Hepatocyte (in vitro differentiated cells): ENCODE results near the gene ALOX12. TPM values are rescaled to one million over a fixed set of nuclear protein-coding genes. Genes with fewer than 3 reads are reported as not detected.

Experiments
- DNase-seq: peaks from one replicate; pipeline ENCODE4 v3.0.0-alpha.2; 2016; ENCODE audit warnings: low spot score
- H2AFZ ChIP-seq: fragments of 200-600 bp; sonication (generic); 2 replicates; pipeline ENCODE4 v1.6.0; 2016; ENCODE audit warnings: antibody characterized with exemption, mild to moderate bottlenecking
- H3K27ac ChIP-seq: fragments of 200-600 bp; sonication (generic); 2 replicates; pipeline ENCODE4 v1.5.1; 2016; ENCODE audit warnings: mild to moderate bottlenecking
- H3K27me3 ChIP-seq: fragments of 200-600 bp; sonication (generic); 2 replicates; pipeline ENCODE4 v1.6.1; 2016
- H3K36me3 ChIP-seq: fragments of 200-600 bp; sonication (generic); replicated peaks from 2 replicates; pipeline ENCODE4 v1.5.1; 2016; ENCODE audit warnings: low read depth; ENCODE audit not compliant: insufficient read depth
- H3K4me1 ChIP-seq: fragments of 200-600 bp; sonication (generic); 2 replicates; pipeline ENCODE4 v1.5.1; 2016; ENCODE audit warnings: mild to moderate bottlenecking, moderate library complexity; ENCODE audit not compliant: insufficient read depth
- H3K4me2 ChIP-seq: fragments of 200-600 bp; sonication (generic); 2 replicates; pipeline ENCODE4 v1.6.0; 2016
- H3K4me3 ChIP-seq: fragments of 200-600 bp; sonication (generic); 2 replicates; pipeline ENCODE4 v1.5.1; 2016; ENCODE audit warnings: mild to moderate bottlenecking
- H3K79me2 ChIP-seq: fragments of 200-600 bp; sonication (generic); 2 replicates; pipeline ENCODE4 v1.6.0; 2017; ENCODE audit warnings: mild to moderate bottlenecking
- H3K9me2 ChIP-seq: fragments of 200-600 bp; sonication (generic); replicated peaks from 2 replicates; pipeline ENCODE4 v1.6.0; 2017; ENCODE audit warnings: mild to moderate bottlenecking; ENCODE audit not compliant: insufficient read depth
- H3K9me3 ChIP-seq: fragments of 200-600 bp; sonication (generic); 2 replicates; pipeline ENCODE4 v1.5.1; 2016; ENCODE audit warnings: low read depth, mild to moderate bottlenecking
- H4K20me1 ChIP-seq: fragments of 200-600 bp; sonication (generic); 2 replicates; pipeline ENCODE4 v1.6.0; 2016; ENCODE audit warnings: mild to moderate bottlenecking; ENCODE audit not compliant: insufficient read depth, poor library complexity, severe bottlenecking
- EZH2 ChIP-seq: fragments of 200-600 bp; sonication (generic); IDR thresholded peaks from 2 replicates; pipeline ENCODE4 v1.6.1; 2016; ENCODE audit warnings: antibody characterized with exemption, mild to moderate bottlenecking, borderline replicate concordance
- EZH2phosphoT487 ChIP-seq: fragments of 200-600 bp; sonication (generic); IDR thresholded peaks from one replicate; pipeline ENCODE4 v1.6.1; 2018; ENCODE audit warnings: antibody characterized with exemption, mild to moderate bottlenecking, low read depth, moderate library complexity; ENCODE audit not compliant: unreplicated experiment, severe bottlenecking
- WGBS: methylation state at CpG from one replicate; pipeline ENCODE4 v1.1.6; 2016; ENCODE audit warnings: low lambda C conversion rate; ENCODE audit errors: missing lambda C conversion rate; 5-methylcytosine and 5-hydroxymethylcytosine counted together
- polyA plus RNA-seq: library from polyadenylated mRNA; unstranded; fragments of >200 nt; fragmentation: Nextera tagmentation; extraction: Ambion mirVana; gene quantifications from 2 replicates; pipeline ENCODE4 v1.2.1, GENCODE V29; 2016
- total RNA-seq: library from RNA; depleted of rRNA; stranded (reverse); fragments of >200 nt; gene quantifications from 2 replicates; pipeline ENCODE4 v1.2.3, GENCODE V29; 2014
- TF ChIP-seq, protein P1 (sequence below): fragments of 200-600 bp; sonication (generic); IDR thresholded peaks from 2 replicates; pipeline ENCODE4 v1.5.1; 2016; ENCODE audit warnings: antibody characterized with exemption, mild to moderate bottlenecking; ENCODE audit not compliant: poor library complexity

The ALOX12 gene
- total and polyA plus RNA-seq, 2 experiments from 2014 or later, result 0.33 TPM; not detected in 1

DNA sequence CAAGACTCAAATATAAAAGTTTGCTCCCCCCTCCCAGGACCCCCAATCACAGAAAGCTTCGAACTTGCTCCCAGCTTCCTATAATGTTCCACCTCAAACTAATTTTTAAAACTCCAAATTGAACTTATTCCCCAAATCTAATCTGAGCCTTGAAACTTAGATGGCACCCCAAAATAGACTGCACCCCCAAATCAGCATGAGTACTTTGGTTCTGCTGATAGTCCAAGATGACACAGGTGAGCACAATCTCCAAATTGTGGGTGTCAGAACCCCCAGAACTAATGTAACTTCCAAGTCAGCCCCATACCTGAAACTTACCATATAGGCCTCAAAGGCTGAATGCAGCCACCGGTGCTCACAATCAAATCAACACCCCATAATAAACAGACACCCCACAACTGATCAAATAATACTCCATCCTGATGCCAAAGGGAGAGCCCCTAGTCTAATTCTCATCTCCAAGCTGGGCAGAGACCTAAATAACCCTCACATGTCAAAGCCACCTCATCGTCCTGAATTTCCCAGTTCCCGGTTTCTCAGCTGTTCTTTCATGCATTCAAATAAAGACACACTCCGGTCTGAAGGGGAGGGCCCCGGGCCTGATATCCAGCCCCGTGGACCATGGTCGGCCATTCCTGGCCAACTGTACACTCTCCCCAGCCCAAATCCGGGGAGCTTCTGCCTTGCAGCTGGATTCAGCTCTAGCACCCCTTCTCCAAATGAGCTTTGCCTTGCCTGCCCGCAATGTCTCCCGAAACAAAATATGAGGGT is 25.2 kb downstream of the ALOX12 start:
- H3K27ac ChIP-seq, result no peak overlapping the region
- 83% methylated on average over 11 of the region's 11 CpGs for WGBS
- H3K36me3 ChIP-seq, result no peaks in the 10 kb centered on the region
- TF ChIP-seq EZH2phosphoT487, result no peak
- H3K79me2 ChIP-seq, result no peaks in the 10 kb centered on the region
- H3K4me1 ChIP-seq, result peaks cover 7% of the 10 kb centered on the region
- H4K20me1 ChIP-seq, result no peaks in the 10 kb centered on the region
- H3K27me3 ChIP-seq, result peaks cover 15% of the 10 kb centered on the region
- no peak overlapping the region for H2AFZ ChIP-seq
- no peak for DNase-seq
- H3K9me3 ChIP-seq, result no peaks in the 10 kb centered on the region
- no peaks in the 10 kb centered on the region for H3K9me2 ChIP-seq
- H3K4me3 ChIP-seq, result no peak overlapping the region
- no peak overlapping the region for H3K4me2 ChIP-seq

DNA sequence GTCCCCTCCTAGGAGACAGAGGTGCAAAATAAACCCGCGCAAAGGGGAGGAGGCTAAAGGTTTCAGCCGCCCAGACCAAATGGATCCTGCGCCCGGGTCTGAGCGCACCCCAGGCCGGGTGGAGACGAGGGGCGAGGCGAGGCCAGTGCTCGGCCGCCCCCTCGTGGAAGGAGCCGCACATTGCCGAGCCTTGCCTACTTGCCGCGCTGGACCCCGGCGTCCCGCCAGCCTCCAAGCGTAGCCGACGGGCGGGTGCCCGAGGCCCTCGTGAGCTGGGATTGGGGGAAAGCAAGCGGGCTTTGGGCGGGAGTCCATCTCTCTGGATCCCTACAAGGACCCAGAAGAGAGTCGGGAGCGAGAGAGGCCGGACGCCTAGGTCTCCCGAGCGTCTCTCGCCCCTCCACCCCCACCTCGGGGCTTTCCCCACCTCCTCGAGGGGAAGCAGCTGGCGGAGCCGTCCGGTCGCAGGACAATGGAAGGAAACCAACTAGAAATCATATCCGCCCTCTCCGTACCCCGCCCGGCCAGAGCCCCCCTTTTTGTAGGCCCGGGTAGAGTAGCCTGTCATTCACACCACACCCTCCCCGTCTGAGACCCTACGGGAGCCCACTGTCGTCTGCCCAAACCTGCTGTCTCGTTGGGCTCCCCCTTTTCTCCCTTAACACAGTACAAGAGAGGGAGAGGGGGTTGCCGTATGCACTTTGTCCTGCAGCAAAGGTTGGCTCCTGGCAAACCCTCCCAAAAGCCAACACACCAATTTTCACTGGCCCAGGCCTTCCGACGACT is 26.3 kb downstream of the ALOX12 start:
- no peak overlapping the region for H3K4me3 ChIP-seq
- H3K27me3 ChIP-seq, result peaks cover 15% of the 10 kb centered on the region
- no peak overlapping the region for H2AFZ ChIP-seq
- 8% methylated on average over 47 of the region's 53 CpGs for WGBS
- H3K36me3 ChIP-seq, result no peaks in the 10 kb centered on the region
- H3K79me2 ChIP-seq, result no peaks in the 10 kb centered on the region
- H4K20me1 ChIP-seq, result no peaks in the 10 kb centered on the region
- H3K27ac ChIP-seq, result no peak overlapping the region
- peak; percentile 88 for DNase-seq
- no peak for TF ChIP-seq EZH2phosphoT487
- TF ChIP-seq, protein P1, sequence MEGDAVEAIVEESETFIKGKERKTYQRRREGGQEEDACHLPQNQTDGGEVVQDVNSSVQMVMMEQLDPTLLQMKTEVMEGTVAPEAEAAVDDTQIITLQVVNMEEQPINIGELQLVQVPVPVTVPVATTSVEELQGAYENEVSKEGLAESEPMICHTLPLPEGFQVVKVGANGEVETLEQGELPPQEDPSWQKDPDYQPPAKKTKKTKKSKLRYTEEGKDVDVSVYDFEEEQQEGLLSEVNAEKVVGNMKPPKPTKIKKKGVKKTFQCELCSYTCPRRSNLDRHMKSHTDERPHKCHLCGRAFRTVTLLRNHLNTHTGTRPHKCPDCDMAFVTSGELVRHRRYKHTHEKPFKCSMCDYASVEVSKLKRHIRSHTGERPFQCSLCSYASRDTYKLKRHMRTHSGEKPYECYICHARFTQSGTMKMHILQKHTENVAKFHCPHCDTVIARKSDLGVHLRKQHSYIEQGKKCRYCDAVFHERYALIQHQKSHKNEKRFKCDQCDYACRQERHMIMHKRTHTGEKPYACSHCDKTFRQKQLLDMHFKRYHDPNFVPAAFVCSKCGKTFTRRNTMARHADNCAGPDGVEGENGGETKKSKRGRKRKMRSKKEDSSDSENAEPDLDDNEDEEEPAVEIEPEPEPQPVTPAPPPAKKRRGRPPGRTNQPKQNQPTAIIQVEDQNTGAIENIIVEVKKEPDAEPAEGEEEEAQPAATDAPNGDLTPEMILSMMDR, result peak; percentile 88
- no peaks in the 10 kb centered on the region for H3K9me3 ChIP-seq
- H3K9me2 ChIP-seq, result no peaks in the 10 kb centered on the region
- peak overlapping the region; percentile 69 for H3K4me2 ChIP-seq
- H3K4me1 ChIP-seq, result peaks cover 7% of the 10 kb centered on the region

DNA sequence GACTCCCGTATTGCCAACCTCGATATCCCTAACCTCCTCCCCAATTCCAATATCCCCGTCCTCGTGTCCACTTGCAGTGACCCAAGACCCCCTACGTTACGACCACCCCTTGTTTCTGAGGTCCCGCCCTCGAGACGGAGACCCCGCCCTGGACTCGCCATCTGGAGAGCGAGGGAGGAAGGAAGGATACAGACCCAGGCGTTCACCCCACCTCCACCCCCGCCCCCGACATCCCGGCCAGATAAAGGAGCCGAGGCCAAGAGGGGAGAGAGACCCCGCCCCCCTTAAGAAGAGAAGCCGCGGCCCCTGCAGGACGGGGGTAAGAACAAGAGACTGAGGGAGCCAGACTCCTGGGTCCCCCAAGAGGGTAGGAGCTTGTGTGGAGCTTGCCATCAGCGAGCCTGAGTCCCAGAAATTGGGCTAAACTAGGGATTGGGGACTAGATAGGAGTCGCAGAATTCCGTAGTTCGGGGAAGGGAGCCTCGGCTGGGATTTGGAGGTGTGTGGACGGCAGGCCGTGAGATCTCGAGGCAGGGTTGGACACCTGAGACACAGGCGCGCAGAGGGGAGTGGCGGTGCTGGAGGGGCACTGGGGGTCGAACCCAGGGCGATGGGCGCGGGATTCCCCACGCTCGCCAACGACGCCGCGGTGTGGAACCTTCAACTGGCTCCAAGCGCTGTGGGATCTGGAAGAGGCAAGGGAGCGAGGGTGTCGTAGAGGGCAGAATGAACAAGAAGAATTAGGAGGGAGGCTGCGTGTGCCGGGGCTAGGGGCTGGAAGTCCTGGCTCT is 27.1 kb downstream of the ALOX12 start, which contains the start of gene BCL6B:
Gene BCL6B (plus strand): TSS at position 270 of the 791 bp plus-strand sequence. CDS start 622 bp downstream, outside the sequence.
- TF ChIP-seq EZH2phosphoT487, result no peak
- TF ChIP-seq, protein P1, result no peak
- TF ChIP-seq EZH2, result peak; percentile 68
- H4K20me1 ChIP-seq, result no peaks in the 10 kb centered on the region
- H3K9me2 ChIP-seq, result no peaks in the 10 kb centered on the region
- H3K79me2 ChIP-seq, result no peaks in the 10 kb centered on the region
- no peak within 1 kb of the TSS for H3K4me3 ChIP-seq
- 11% methylated on average over 44 of the region's 47 CpGs for WGBS
- peak within 1 kb of the TSS; percentile 69 for H3K4me2 ChIP-seq
- no peaks in the 10 kb centered on the region for H3K9me3 ChIP-seq
- H2AFZ ChIP-seq, result peak within 1 kb of the TSS; percentile 69
- H3K4me1 ChIP-seq, result peaks cover 7% of the 10 kb centered on the region
- no peaks in the 10 kb centered on the region for H3K36me3 ChIP-seq
- H3K27ac ChIP-seq, result no peak within 1 kb of the TSS
- peaks cover 15% of the 10 kb centered on the region for H3K27me3 ChIP-seq
- DNase-seq, result no peak
